Measurements from ENCODE around the gene TTYH3.
A peak's percentile ranks its signal among the peaks of the same experiment; 100 is the strongest.
"Not testable (repeated sequence)": the region's sequence is repeated elsewhere in the genome, so short reads cannot be mapped to it uniquely, and the experiment has no call there.

The TTYH3 gene

GRCh38 chr7:2606539-2606936 is 25.2 kb upstream of the TTYH3 start:
- no peaks in the 10 kb centered on the region for H3K36me3 ChIP-seq (ENCODE audit: insufficient read depth, low read length)
- TF ChIP-seq FOXP2 (optimal IDR thresholded peaks at IDR 0.05; ENCODE audit: control extremely low read depth, extremely low read length, insufficient read depth), result no peak
- TF ChIP-seq EZH2 (IDR thresholded peaks at IDR 0.05), result no peak
- no peak for TF ChIP-seq POLR2AphosphoS5 (IDR thresholded peaks at IDR 0.05; ENCODE audit: borderline replicate concordance, low read depth, low read length)
- no peak for DNase-seq (ENCODE audit: low read depth, low spot score)
- H3K9ac ChIP-seq (ENCODE audit: insufficient read length), result no peak overlapping the region
- no peak overlapping the region for H3K4me3 ChIP-seq
- no peak overlapping the region for H3K27ac ChIP-seq
- no peaks in the 10 kb centered on the region for H3K9me3 ChIP-seq (ENCODE audit: low read depth, low read length)

- Histone ChIP-seq H3K4me3 (no peak overlapping the region), H3K9ac (ENCODE audit: insufficient read length) (no peak overlapping the region), H3K36me3 (ENCODE audit: insufficient read depth, low read length) (no peaks in the 10 kb centered on the region), H3K27ac (0 out of 2 replicates have a peak overlapping the region, but pooled peaks have one; percentile 13), H3K9me3 (ENCODE audit: low read depth, low read length) (no peaks in the 10 kb centered on the region)
- no peak for DNase-seq (ENCODE audit: low read depth, low spot score)
- TF ChIP-seq FOXP2 (optimal IDR thresholded peaks at IDR 0.05; ENCODE audit: control extremely low read depth, extremely low read length, insufficient read depth), result no peak
- TF ChIP-seq EZH2 (IDR thresholded peaks at IDR 0.05), result no peak
- no peak for TF ChIP-seq POLR2AphosphoS5 (IDR thresholded peaks at IDR 0.05; ENCODE audit: borderline replicate concordance, low read depth, low read length)
These were observed 24.5 kb upstream of the TTYH3 start for GRCh38 chr7:2607122-2607922.

- no peaks in the 10 kb centered on the region for H3K9me3 ChIP-seq (ENCODE audit: low read depth, low read length)
- no peak for DNase-seq (ENCODE audit: low read depth, low spot score)
- H3K4me3 ChIP-seq, result no peak overlapping the region
- peak overlapping the region; percentile 13; the same call in 1 of the 2 replicates for H3K27ac ChIP-seq
- no peak for TF ChIP-seq POLR2AphosphoS5 (IDR thresholded peaks at IDR 0.05; ENCODE audit: borderline replicate concordance, low read depth, low read length)
- no peaks in the 10 kb centered on the region for H3K36me3 ChIP-seq (ENCODE audit: insufficient read depth, low read length)
- H3K9ac ChIP-seq (ENCODE audit: insufficient read length), result no peak overlapping the region
These were observed 23.6 kb upstream of the TTYH3 start for GRCh38 chr7:2607923-2608904.

- Histone ChIP-seq H3K36me3 (ENCODE audit: insufficient read depth, low read length) (no peaks in the 10 kb centered on the region), H3K9me3 (ENCODE audit: low read depth, low read length) (no peaks in the 10 kb centered on the region), H3K4me3 (no peak overlapping the region), H3K9ac (ENCODE audit: insufficient read length) (no peak overlapping the region), H3K27ac (no peak overlapping the region)
- no peak for TF ChIP-seq EZH2 (IDR thresholded peaks at IDR 0.05)
- TF ChIP-seq POLR2AphosphoS5 (IDR thresholded peaks at IDR 0.05; ENCODE audit: borderline replicate concordance, low read depth, low read length), result no peak
- TF ChIP-seq FOXP2 (optimal IDR thresholded peaks at IDR 0.05; ENCODE audit: control extremely low read depth, extremely low read length, insufficient read depth), result no peak
- no peak for DNase-seq (ENCODE audit: low read depth, low spot score)
These were observed 22.8 kb upstream of the TTYH3 start for GRCh38 chr7:2608921-2609411.

GRCh38 chr7:2609646-2610045 is 22.1 kb upstream of the TTYH3 start:
- H3K4me3 ChIP-seq; DNase-seq (ENCODE audit: low read depth, low spot score); H3K9me3 ChIP-seq (ENCODE audit: low read depth, low read length); H3K36me3 ChIP-seq (ENCODE audit: insufficient read depth, low read length); H3K9ac ChIP-seq (ENCODE audit: insufficient read length); H3K27ac ChIP-seq: not testable (repeated sequence)

GRCh38 chr7:2610466-2610865 is 21.3 kb upstream of the TTYH3 start:
- DNase-seq (ENCODE audit: low read depth, low spot score), result no peak
- no peak overlapping the region for H3K4me3 ChIP-seq
- TF ChIP-seq POLR2AphosphoS5 (IDR thresholded peaks at IDR 0.05; ENCODE audit: borderline replicate concordance, low read depth, low read length), result no peak
- TF ChIP-seq EZH2 (IDR thresholded peaks at IDR 0.05), result no peak
- no peak for TF ChIP-seq FOXP2 (optimal IDR thresholded peaks at IDR 0.05; ENCODE audit: control extremely low read depth, extremely low read length, insufficient read depth)
- no peak overlapping the region for H3K9ac ChIP-seq (ENCODE audit: insufficient read length)
- no peaks in the 10 kb centered on the region for H3K36me3 ChIP-seq (ENCODE audit: insufficient read depth, low read length)
- H3K9me3 ChIP-seq (ENCODE audit: low read depth, low read length), result no peaks in the 10 kb centered on the region
- H3K27ac ChIP-seq, result no peak overlapping the region

GRCh38 chr7:2610898-2611297 is 20.9 kb upstream of the TTYH3 start:
- Histone ChIP-seq H3K4me3 (no peak overlapping the region), H3K36me3 (ENCODE audit: insufficient read depth, low read length) (no peaks in the 10 kb centered on the region), H3K9ac (ENCODE audit: insufficient read length) (no peak overlapping the region), H3K9me3 (ENCODE audit: low read depth, low read length) (no peaks in the 10 kb centered on the region), H3K27ac (no peak overlapping the region)
- DNase-seq (ENCODE audit: low read depth, low spot score), result no peak
- TF ChIP-seq POLR2AphosphoS5 (IDR thresholded peaks at IDR 0.05; ENCODE audit: borderline replicate concordance, low read depth, low read length) (no peak), EZH2 (IDR thresholded peaks at IDR 0.05) (no peak), FOXP2 (optimal IDR thresholded peaks at IDR 0.05; ENCODE audit: control extremely low read depth, extremely low read length, insufficient read depth) (no peak)

- TF ChIP-seq FOXP2 (optimal IDR thresholded peaks at IDR 0.05; ENCODE audit: control extremely low read depth, extremely low read length, insufficient read depth), result no peak
- no peak for TF ChIP-seq POLR2AphosphoS5 (IDR thresholded peaks at IDR 0.05; ENCODE audit: borderline replicate concordance, low read depth, low read length)
- no peak for TF ChIP-seq EZH2 (IDR thresholded peaks at IDR 0.05)
- H3K27ac ChIP-seq, result no peak overlapping the region
These were observed 20.4 kb upstream of the TTYH3 start for GRCh38 chr7:2611401-2611800.

More at GRCh38 chr7:2611401-2611800, 20.4 kb upstream of the TTYH3 start:
- no peak overlapping the region for H3K4me3 ChIP-seq
- DNase-seq (ENCODE audit: low read depth, low spot score), result no peak
- H3K9me3 ChIP-seq (ENCODE audit: low read depth, low read length), result no peaks in the 10 kb centered on the region
- H3K36me3 ChIP-seq (ENCODE audit: insufficient read depth, low read length), result no peaks in the 10 kb centered on the region
- no peak overlapping the region for H3K9ac ChIP-seq (ENCODE audit: insufficient read length)

Data from SK-N-MC (cell line).